K562 (cell line): Measurements from ENCODE around the gene VSIG10L. TPM values are rescaled to one million over a fixed set of nuclear protein-coding genes. Genes with fewer than 3 reads are reported as not detected.

Experiments
- ATAC-seq: fragments of 200-7000 bp; cut with Tn5 transposase; 3 replicates; pipeline ENCODE4 v1.9.1; 2020; ENCODE audit warnings: moderate library complexity
- BruUV-seq: library from RNA; stranded (reverse); fragments of 400-500 nt; replicated peaks from 2 replicates; lab custom pipeline; 2021; lab: Mats Ljungman, UMichigan
- CTCF ChIA-PET: fragments of 300-600 bp; formaldehyde crosslinking; extraction: SDS; loops from one replicate; lab custom pipeline; 2021; ENCODE audit warnings: low intra/inter-chr PET ratio; lab: Yijun Ruan, JAX
- POLR2A ChIA-PET: fragments of 300-600, 350-650 bp; sonication (Branson Sonifier 250); formaldehyde crosslinking; extraction: SDS; loops from one replicate; lab custom pipeline; 2021; ENCODE audit warnings: antibody characterized with exemption, inconsistent platforms; lab: Yijun Ruan, JAX
- DNase-seq, 4 experiments: peaks; one replicate each; pipeline versions ENCODE4 v3.0.0 to v3.0.0-alpha.2; 2011 to 2018; ENCODE audit warnings: low spot score in 3 of 4, mixed read lengths in 3 of 4; ENCODE audit errors: extremely low read depth in 1 of 4
- FAIRE-seq: peaks from 2 replicates; lab custom pipeline; 2011; peaks lifted over from hg19 to GRCh38; lab: Jason Lieb, UNC
- H2AFZ ChIP-seq: 2 replicates; pipeline ENCODE4 v1.6.0; 2011; ENCODE audit warnings: low read depth, low read length, control low read depth, inconsistent platforms
- H3K27ac ChIP-seq: fragments of 200-600 bp; 3 replicates; pipeline ENCODE4 v1.8.0; 2011; ENCODE audit warnings: low read depth, mild to moderate bottlenecking, control low read depth, inconsistent platforms, low read length, moderate library complexity, mixed read lengths; ENCODE audit errors: extremely low read depth
- H3K27me3 ChIP-seq, 2 experiments: fragments of 300-600 bp in 1 of 2; 2 replicates in 1 of 2; 3 replicates in 1 of 2; pipeline versions ENCODE4 v1.6.0 to v1.8.0; 2011; ENCODE audit warnings: inconsistent platforms in 2 of 2, low read length in 2 of 2, mild to moderate bottlenecking in 1 of 2, mixed read lengths in 1 of 2, moderate library complexity in 1 of 2; ENCODE audit not compliant: control insufficient read depth in 2 of 2, insufficient read depth in 2 of 2
- H3K36me3 ChIP-seq: fragments of 300-600 bp; 3 replicates; pipeline ENCODE4 v1.8.0; 2011; ENCODE audit warnings: mild to moderate bottlenecking, low read length, inconsistent platforms; ENCODE audit not compliant: control insufficient read depth, insufficient read depth
- H3K4me1 ChIP-seq, 2 experiments: fragments of 200-600 bp in 1 of 2; replicated peaks in 1 of 2; 2 replicates in 1 of 2; 3 replicates in 1 of 2; pipeline versions ENCODE4 v1.5.1 to v1.8.0; 2011; ENCODE audit warnings: inconsistent platforms in 2 of 2, low read length in 2 of 2, mild to moderate bottlenecking in 1 of 2, mixed read lengths in 1 of 2, moderate library complexity in 1 of 2; ENCODE audit not compliant: control insufficient read depth in 2 of 2, insufficient read depth in 2 of 2
- H3K4me2 ChIP-seq: 2 replicates; pipeline ENCODE4 v1.6.1; 2011; ENCODE audit warnings: low read length, control low read depth, inconsistent platforms, mixed read lengths; ENCODE audit not compliant: insufficient read depth
- H3K4me3 ChIP-seq: fragments of 200-600 bp; sonication (generic), shearing (Covaris generic); 2 replicates; pipeline ENCODE4 v1.5.1; 2016; ENCODE audit warnings: control low read depth, inconsistent platforms
- H3K79me2 ChIP-seq: fragments of 200-600 bp; 3 replicates; pipeline ENCODE4 v1.8.0; 2011; ENCODE audit warnings: low read length, inconsistent platforms; ENCODE audit not compliant: control insufficient read depth, insufficient read depth
- H3K9ac ChIP-seq, 2 experiments: 2 replicates each; pipeline versions ENCODE4 v1.6.0 to v1.6.1; 2011; ENCODE audit warnings: low read depth in 2 of 2, low read length in 2 of 2, control low read depth in 1 of 2, inconsistent platforms in 1 of 2, mild to moderate bottlenecking in 1 of 2, mixed read lengths in 1 of 2; ENCODE audit not compliant: insufficient read depth in 1 of 2
- H3K9me1 ChIP-seq: one replicate; pipeline ENCODE4 v1.6.0; 2011; ENCODE audit warnings: inconsistent platforms, mild to moderate bottlenecking, low read length, moderate library complexity; ENCODE audit not compliant: control insufficient read depth, insufficient read depth
- H3K9me3 ChIP-seq: replicated peaks from 2 replicates; pipeline ENCODE4 v1.5.1; 2011; ENCODE audit warnings: low read depth, low read length, inconsistent platforms; ENCODE audit not compliant: control insufficient read depth, insufficient read depth
- H4K20me1 ChIP-seq: replicated peaks from 2 replicates; pipeline ENCODE4 v1.6.1; 2011; ENCODE audit warnings: low read length, inconsistent platforms, mixed read lengths; ENCODE audit not compliant: control insufficient read depth, insufficient read depth
- BCOR ChIP-seq: fragments of 450-650 bp; IDR thresholded peaks from 2 replicates; pipeline ENCODE4 v1.6.1; 2016
- HDAC2 ChIP-seq: fragments of 450-650 bp; IDR thresholded peaks from 2 replicates; pipeline ENCODE4 v1.6.1; 2016; ENCODE audit warnings: mild to moderate bottlenecking
- KLF10 ChIP-seq: fragments of 250-450 bp; sonication (Bioruptor Pico); IDR thresholded peaks from 2 replicates; pipeline ENCODE4 v1.6.1; 2021; ENCODE audit warnings: matching md5 sums
- MYBL2 ChIP-seq, 2 experiments: fragments of 450-650 bp in 1 of 2; sonication (generic) in 1 of 2; formaldehyde crosslinking in 1 of 2; IDR thresholded peaks; 2 replicates each; pipeline versions ENCODE4 v1.6.1 to v1.8.1; 2017 to 2022; ENCODE audit warnings: borderline replicate concordance in 1 of 2, inconsistent platforms in 1 of 2, low read depth in 1 of 2, mild to moderate bottlenecking in 1 of 2, missing genetic modification reagents in 1 of 2, moderate library complexity in 1 of 2
- NCOR1 ChIP-seq: fragments of 450-650 bp; IDR thresholded peaks from 2 replicates; pipeline ENCODE4 v1.6.1; 2016; ENCODE audit warnings: mild to moderate bottlenecking, moderate library complexity
- PHF20 ChIP-seq: fragments of 450-650 bp; IDR thresholded peaks from 2 replicates; pipeline ENCODE4 v1.6.1; 2018; ENCODE audit not compliant: partially characterized antibody
- PPARD ChIP-seq: fragments of 250-450 bp; sonication (Bioruptor Pico); IDR thresholded peaks from 2 replicates; pipeline ENCODE4 v1.8.0; 2022; ENCODE audit warnings: inconsistent platforms, mild to moderate bottlenecking, moderate library complexity
- SMC3 ChIP-seq: conservative IDR thresholded peaks from 2 replicates; pipeline ENCODE4 v1.6.1; 2011; ENCODE audit warnings: low read depth, low read length, improper control_type of control experiment; ENCODE audit not compliant: insufficient read depth
- STAG1 ChIP-seq: sonication (generic); formaldehyde crosslinking; IDR thresholded peaks from 2 replicates; pipeline ENCODE4 v1.5.0; 2020; ENCODE audit warnings: missing genetic modification reagents, borderline replicate concordance
- TOE1 ChIP-seq, 2 experiments: fragments of 450-650 bp in 1 of 2; sonication (generic) in 1 of 2; formaldehyde crosslinking in 1 of 2; IDR thresholded peaks; 2 replicates each; pipeline versions ENCODE4 v1.7.1 to v1.8.0; 2016 to 2022; ENCODE audit warnings: borderline replicate concordance in 2 of 2, mild to moderate bottlenecking in 2 of 2, antibody characterized with exemption in 1 of 2, inconsistent platforms in 1 of 2, low read depth in 1 of 2, missing genetic modification reagents in 1 of 2, moderate library complexity in 1 of 2
- ZBTB26 ChIP-seq: fragments of 450-650 bp; formaldehyde crosslinking; IDR thresholded peaks from 2 replicates; pipeline ENCODE4 v1.4.0; 2022; ENCODE audit warnings: missing genetic modification characterization
- ZBTB8A ChIP-seq: fragments of 450-650 bp; IDR thresholded peaks from 2 replicates; pipeline ENCODE4 v1.6.1; 2018; ENCODE audit warnings: mild to moderate bottlenecking, moderate library complexity; ENCODE audit not compliant: partially characterized antibody
- ZEB2 ChIP-seq: fragments of 450-650 bp; IDR thresholded peaks from 2 replicates; pipeline ENCODE4 v1.6.1; 2016
- ZNF24 ChIP-seq: fragments of 450-650 bp; IDR thresholded peaks from 2 replicates; pipeline ENCODE4 v1.6.1; 2016
- ZNF263 ChIP-seq: sonication (generic); formaldehyde crosslinking; IDR thresholded peaks from 2 replicates; pipeline ENCODE4 v1.8.0; 2022; ENCODE audit warnings: mild to moderate bottlenecking, missing genetic modification reagents, borderline replicate concordance
- WGBS: fragments of 100-300 bp; shearing (Covaris generic); methylation state at CpG from one replicate; pipeline ENCODE4 v1.1.6; 2016; ENCODE audit warnings: low coverage, mixed read lengths; ENCODE audit not compliant: insufficient coverage; ENCODE audit errors: missing lambda C conversion rate; 5-methylcytosine and 5-hydroxymethylcytosine counted together
- in situ Hi-C: fragments of 300-500 bp; cut with MboI; formaldehyde crosslinking; loops from 4 replicates; pipeline ENCODE4 v1.15.0; 2018; ENCODE audit warnings: inconsistent platforms, mixed read lengths
- intact Hi-C: fragments of 100-400 bp; cut with micrococcal nuclease; formaldehyde crosslinking; loops from 2 replicates; pipeline ENCODE4 v1.14.2; 2022
- polyA plus RNA-seq, 8 experiments: library from polyadenylated mRNA; depleted of rRNA in 4 of 8; stranded (reverse) in 5 of 8; unstranded in 3 of 8; fragments of >200 nt; fragmentation: Nextera tagmentation in 2 of 8; fragmentation: Illumina TruSeq in 1 of 8; extraction: Ambion mirVana in 2 of 8; extraction: Trizol in 1 of 8; gene quantifications; 2 replicates each; pipeline versions ENCODE4 v1.2.1 to v1.2.3, GENCODE V29; 2011 to 2014; ENCODE audit warnings: inconsistent platforms in 1 of 8, missing spikeins in 1 of 8
- total RNA-seq, 7 experiments: library from RNA; depleted of rRNA in 6 of 7; stranded (reverse); fragments of >200 nt in 6 of 7; fragmentation: Illumina TruSeq in 2 of 7; extraction: Trizol in 2 of 7; gene quantifications; 2 replicates each; pipeline versions ENCODE4 v1.2.1 to v1.2.3, GENCODE V29; 2011 to 2021; ENCODE audit warnings: low replicate concordance in 1 of 7
- TF ChIP-seq, protein P1 (sequence below), 3 experiments: fragments of 200-800 bp in 1 of 3; sonication (Bioruptor generic) in 1 of 3; sonication (generic) in 1 of 3; formaldehyde crosslinking in 1 of 3; IDR thresholded peaks; 2 replicates each; pipeline versions ENCODE4 v1.6.1 to v1.8.0; 2016 to 2022; ENCODE audit warnings: mild to moderate bottlenecking in 2 of 3, missing compliant biosample characterization in 2 of 3, missing genetic modification characterization in 2 of 3, missing genetic modification reagents in 1 of 3
- TF ChIP-seq, protein P2 (sequence below): fragments of 450-650 bp; IDR thresholded peaks from 2 replicates; pipeline ENCODE4 v1.6.1; 2018; ENCODE audit warnings: mild to moderate bottlenecking, low read depth; ENCODE audit not compliant: partially characterized antibody

The VSIG10L gene
- total and polyA plus RNA-seq, 9 of the 15 experiments (the other 6 are each of a cell fraction or from before 2014, with no cell fraction given), result 1.1 to 7.6 (median 2.2) TPM

DNA sequence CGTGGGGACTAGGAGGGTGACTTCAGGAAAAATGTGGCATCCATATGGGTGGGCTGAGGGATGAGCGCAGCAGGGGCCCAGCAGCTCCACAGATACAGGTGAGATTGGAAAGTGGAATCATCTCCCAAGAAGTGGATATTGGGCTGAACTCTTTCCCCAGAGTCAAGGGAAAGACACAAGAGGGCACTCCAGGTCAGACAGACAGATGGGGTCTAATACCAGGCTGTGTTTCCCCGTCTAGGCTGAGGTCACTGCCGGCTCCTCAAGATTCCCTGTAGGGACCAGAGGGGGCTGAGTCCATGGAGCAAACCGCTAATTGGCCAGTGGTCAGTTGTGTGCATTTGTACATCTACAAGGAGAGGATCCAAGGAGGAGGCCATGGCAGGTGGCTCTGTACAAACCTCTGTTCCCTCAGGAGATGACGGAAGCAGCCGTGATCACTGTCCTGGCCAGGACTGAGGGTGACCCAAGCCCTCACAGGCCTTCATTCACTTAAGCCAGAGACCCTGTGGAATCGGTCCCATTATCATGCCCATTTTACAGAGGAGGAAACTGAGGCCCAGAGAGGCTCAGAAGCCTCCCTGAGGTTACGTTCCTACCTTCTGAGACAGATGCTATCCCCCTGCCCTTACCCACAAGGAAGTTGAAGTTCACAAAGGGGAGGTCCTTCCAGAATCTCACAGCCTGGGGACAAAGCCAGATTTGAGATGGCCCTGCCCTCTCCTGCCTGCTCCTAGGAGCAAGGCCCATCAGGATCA lies 45.4 kb downstream of the VSIG10L start:
- 9% methylated on average over 9 of the region's 9 CpGs for WGBS
- in situ Hi-C loops (no loop called here), intact Hi-C loops (loop anchor here (1.0 to 2.0 kb wide), 2 partner anchors 42 to 362 kb away; no protein-coding TSS in a partner anchor)
- no peaks in the 10 kb centered on the region for H3K79me2 ChIP-seq
- no peaks in the 10 kb centered on the region for H3K9me3 ChIP-seq
- BruUV-seq, result no TSS peak
- CTCF ChIA-PET, result no interaction called here
- H3K4me2 ChIP-seq, result no peak overlapping the region; the same call in 1 of the 2 replicates
- DNase-seq, result peak; percentile 25 to 51 (median 34)
- H3K9ac ChIP-seq, result no peak overlapping the region; a peak in 1 of 4 replicates
- peaks cover 0 to 7% of the 10 kb centered on the region in 2 experiments; a peak in 2 of 5 replicates for H3K4me1 ChIP-seq
- no peaks in the 10 kb centered on the region for H4K20me1 ChIP-seq
- no peak overlapping the region for H2AFZ ChIP-seq
- H3K4me3 ChIP-seq, result no peak overlapping the region
- peak; percentile 77 for FAIRE-seq
- H3K27ac ChIP-seq, result no peak overlapping the region
- H3K27me3 ChIP-seq, result peaks cover 27 to 80% of the 10 kb centered on the region in 2 experiments; a peak in 4 of 5 replicates
- no peaks in the 10 kb centered on the region for H3K9me1 ChIP-seq
- POLR2A ChIA-PET, result no interaction called here
- H3K36me3 ChIP-seq, result no peaks in the 10 kb centered on the region
- peak; percentile 79 for ATAC-seq
- TF ChIP-seq ZBTB26, result no peak
- TF ChIP-seq TOE1 (IDR thresholded peaks at IDR 0.05; ENCODE audit: borderline replicate concordance), result no peak
- TF ChIP-seq TOE1 (CRISPR knock-in tag; IDR thresholded peaks at IDR 0.05; ENCODE audit: borderline replicate concordance, low read depth), result no peak
- TF ChIP-seq ZEB2, result no peak
- TF ChIP-seq ZNF24, result no peak
- no peak for TF ChIP-seq ZBTB8A
- 0 out of 2 replicates have a peak, but pooled peaks have one; percentile 34 for TF ChIP-seq SMC3
- TF ChIP-seq, protein P1, sequence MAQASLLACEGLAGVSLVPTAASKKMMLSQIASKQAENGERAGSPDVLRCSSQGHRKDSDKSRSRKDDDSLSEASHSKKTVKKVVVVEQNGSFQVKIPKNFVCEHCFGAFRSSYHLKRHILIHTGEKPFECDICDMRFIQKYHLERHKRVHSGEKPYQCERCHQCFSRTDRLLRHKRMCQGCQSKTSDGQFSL (CRISPR knock-in tag; IDR thresholded peaks at IDR 0.05), result no peak
- TF ChIP-seq, protein P1 (tag; IDR thresholded peaks at IDR 0.05), result no peak
- TF ChIP-seq PPARD (CRISPR knock-in tag), result no peak
- TF ChIP-seq NCOR1, result no peak
- TF ChIP-seq ZNF263 (CRISPR knock-in tag), result no peak
- peak; percentile 63 for TF ChIP-seq BCOR
- TF ChIP-seq STAG1 (CRISPR knock-in tag), result peak; percentile 55; the same call in 1 of the 2 replicates
- no peak for TF ChIP-seq HDAC2
- no peak for TF ChIP-seq MYBL2 (IDR thresholded peaks at IDR 0.05; ENCODE audit: low read depth)
- TF ChIP-seq MYBL2 (CRISPR knock-in tag; IDR thresholded peaks at IDR 0.05; ENCODE audit: borderline replicate concordance), result no peak
- TF ChIP-seq, protein P2, sequence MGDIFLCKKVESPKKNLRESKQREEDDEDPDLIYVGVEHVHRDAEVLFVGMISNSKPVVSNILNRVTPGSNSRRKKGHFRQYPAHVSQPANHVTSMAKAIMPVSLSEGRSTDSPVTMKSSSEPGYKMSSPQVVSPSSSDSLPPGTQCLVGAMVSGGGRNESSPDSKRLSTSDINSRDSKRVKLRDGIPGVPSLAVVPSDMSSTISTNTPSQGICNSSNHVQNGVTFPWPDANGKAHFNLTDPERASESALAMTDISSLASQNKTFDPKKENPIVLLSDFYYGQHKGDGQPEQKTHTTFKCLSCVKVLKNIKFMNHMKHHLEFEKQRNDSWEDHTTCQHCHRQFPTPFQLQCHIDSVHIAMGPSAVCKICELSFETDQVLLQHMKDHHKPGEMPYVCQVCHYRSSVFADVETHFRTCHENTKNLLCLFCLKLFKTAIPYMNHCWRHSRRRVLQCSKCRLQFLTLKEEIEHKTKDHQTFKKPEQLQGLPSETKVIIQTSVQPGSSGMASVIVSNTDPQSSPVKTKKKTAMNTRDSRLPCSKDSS, result no peak
- TF ChIP-seq KLF10 (CRISPR knock-in tag), result no peak
- no peak for TF ChIP-seq PHF20
